ENCODE results near the gene BOD1.

DNA sequence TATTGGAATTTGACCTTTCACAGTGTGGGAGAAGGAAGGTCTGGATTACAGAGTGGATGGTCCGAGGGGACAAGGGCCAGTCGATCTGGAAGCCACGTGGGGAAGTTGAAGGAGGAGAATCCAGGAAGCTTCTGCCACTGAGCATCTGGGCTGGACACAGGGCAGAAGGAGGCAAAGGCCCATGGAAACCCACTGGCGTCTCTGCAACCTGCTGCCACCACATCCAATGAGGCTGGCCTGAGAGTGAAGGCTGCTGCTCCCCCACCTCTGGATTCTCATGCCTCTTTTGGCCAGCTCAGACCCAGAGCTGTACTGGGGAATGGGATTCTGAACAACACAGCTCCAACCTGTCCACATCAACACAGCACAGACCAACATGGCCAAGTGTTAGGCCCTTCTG lies 48.9 kb upstream of the BOD1 start:
- TF ChIP-seq, protein P1, sequence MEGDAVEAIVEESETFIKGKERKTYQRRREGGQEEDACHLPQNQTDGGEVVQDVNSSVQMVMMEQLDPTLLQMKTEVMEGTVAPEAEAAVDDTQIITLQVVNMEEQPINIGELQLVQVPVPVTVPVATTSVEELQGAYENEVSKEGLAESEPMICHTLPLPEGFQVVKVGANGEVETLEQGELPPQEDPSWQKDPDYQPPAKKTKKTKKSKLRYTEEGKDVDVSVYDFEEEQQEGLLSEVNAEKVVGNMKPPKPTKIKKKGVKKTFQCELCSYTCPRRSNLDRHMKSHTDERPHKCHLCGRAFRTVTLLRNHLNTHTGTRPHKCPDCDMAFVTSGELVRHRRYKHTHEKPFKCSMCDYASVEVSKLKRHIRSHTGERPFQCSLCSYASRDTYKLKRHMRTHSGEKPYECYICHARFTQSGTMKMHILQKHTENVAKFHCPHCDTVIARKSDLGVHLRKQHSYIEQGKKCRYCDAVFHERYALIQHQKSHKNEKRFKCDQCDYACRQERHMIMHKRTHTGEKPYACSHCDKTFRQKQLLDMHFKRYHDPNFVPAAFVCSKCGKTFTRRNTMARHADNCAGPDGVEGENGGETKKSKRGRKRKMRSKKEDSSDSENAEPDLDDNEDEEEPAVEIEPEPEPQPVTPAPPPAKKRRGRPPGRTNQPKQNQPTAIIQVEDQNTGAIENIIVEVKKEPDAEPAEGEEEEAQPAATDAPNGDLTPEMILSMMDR (IDR thresholded peaks at IDR 0.05; ENCODE audit: low read depth, low read length, poor library complexity, severe bottlenecking) = no peak
- no peak for TF ChIP-seq EZH2phosphoT487 (IDR thresholded peaks at IDR 0.05; ENCODE audit: borderline replicate concordance, low read length)
